K562 (cell line): ENCODE data around the gene PFKP. TPM values are rescaled to one million over a fixed set of nuclear protein-coding genes. Genes with fewer than 3 reads are reported as not detected.

ENCODE experiments used
- HMG20A ChIP-seq: fragments of 450-650 bp; formaldehyde crosslinking; conservative IDR thresholded peaks from 2 replicates; pipeline ENCODE4 v1.4.0; 2020; ENCODE audit warnings: mild to moderate bottlenecking, mixed read lengths
- MCM5 ChIP-seq: fragments of 450-650 bp; IDR thresholded peaks from 2 replicates; pipeline ENCODE4 v1.6.1; 2016; ENCODE audit warnings: low read depth
- PRDM10 ChIP-seq: fragments of 450-650 bp; IDR thresholded peaks from 2 replicates; pipeline ENCODE4 v1.6.1; 2018; ENCODE audit not compliant: partially characterized antibody
- SMAD4 ChIP-seq: fragments of 250-450 bp; sonication (Bioruptor Pico); conservative IDR thresholded peaks from 2 replicates; pipeline ENCODE4 v1.8.0; 2021; ENCODE audit warnings: inconsistent platforms, mild to moderate bottlenecking, moderate library complexity
- ZNF318 ChIP-seq, 2 experiments: fragments of 450-650 bp; IDR thresholded peaks; 2 replicates each; pipeline ENCODE4 v1.6.1; 2016; ENCODE audit warnings: mild to moderate bottlenecking in 2 of 2, borderline replicate concordance in 1 of 2, low read depth in 1 of 2, moderate library complexity in 1 of 2
- polyA plus RNA-seq, 8 experiments: library from polyadenylated mRNA; depleted of rRNA in 4 of 8; stranded (reverse) in 5 of 8; unstranded in 3 of 8; fragments of >200 nt; fragmentation: Nextera tagmentation in 2 of 8; fragmentation: Illumina TruSeq in 1 of 8; extraction: Ambion mirVana in 2 of 8; extraction: Trizol in 1 of 8; gene quantifications; 2 replicates each; pipeline versions ENCODE4 v1.2.1 to v1.2.3, GENCODE V29; 2011 to 2014; ENCODE audit warnings: inconsistent platforms in 1 of 8, missing spikeins in 1 of 8
- total RNA-seq, 7 experiments: library from RNA; depleted of rRNA in 6 of 7; stranded (reverse); fragments of >200 nt in 6 of 7; fragmentation: Illumina TruSeq in 2 of 7; extraction: Trizol in 2 of 7; gene quantifications; 2 replicates each; pipeline versions ENCODE4 v1.2.1 to v1.2.3, GENCODE V29; 2011 to 2021; ENCODE audit warnings: low replicate concordance in 1 of 7

PFKP gene
- total and polyA plus RNA-seq, 9 of the 15 experiments (the other 6 are each of a cell fraction or from before 2014, with no cell fraction given) = 23.5 to 116 (median 62.1) TPM

- TF ChIP-seq ZNF318 (IDR thresholded peaks at IDR 0.05; ENCODE audit: borderline replicate concordance in 1 of 2, low read depth in 1 of 2) (no peak), SMAD4 (CRISPR knock-in tag) (no peak), HMG20A (no peak), MCM5 (no peak), PRDM10 (no peak)
Measured at GRCh38 chr10:3146289-3146688, 78.9 kb downstream of the PFKP start (continued).
